Measurements from ENCODE around the gene ADCY5. TPM values are rescaled to one million over a fixed set of nuclear protein-coding genes. Genes with fewer than 3 reads are reported as not detected.

The ADCY5 gene
- 0.28 and 0.46 TPM in 2 replicates for total RNA-seq

DNA sequence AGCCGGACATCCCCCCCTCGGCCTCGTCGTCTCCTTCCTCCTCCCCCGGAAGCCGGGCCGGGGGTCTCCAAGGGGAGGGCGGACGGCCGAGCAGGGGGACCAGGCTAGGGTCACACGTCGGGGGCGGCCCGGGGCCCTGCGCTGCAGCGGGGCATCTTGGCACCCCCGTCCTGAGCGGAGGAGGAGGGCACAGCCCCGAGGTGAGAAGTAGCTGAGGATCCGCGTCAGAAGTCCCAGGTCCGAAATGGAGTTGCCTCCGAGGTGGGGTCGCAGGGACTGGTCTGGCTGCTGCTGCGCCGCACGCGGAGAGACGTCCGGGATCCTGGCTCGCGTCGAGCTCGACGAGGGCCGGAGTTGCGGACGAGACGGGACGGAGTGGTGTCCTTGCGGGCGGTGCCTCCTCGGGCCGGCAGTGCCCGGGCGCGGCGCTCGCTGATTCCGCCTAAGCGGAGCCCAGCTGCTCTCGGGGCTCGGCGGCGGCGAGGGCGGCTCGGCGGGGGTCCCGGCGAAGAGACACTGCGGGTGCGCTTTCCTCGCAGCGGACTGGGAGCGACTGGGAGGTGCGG lies at the start of gene ADCY5:
Gene ADCY5 (minus strand): TSS at position 555 of the 566 bp plus-strand sequence. CDS start 545 bp downstream, at position 10.

Other genes with a start within 250 kb of the ADCY5 start
- 34.1 and 38.8 TPM in 2 replicates for gene SEC22A, start 247.1 kb downstream of the ADCY5 start, total RNA-seq
- gene HACD2, start 136.0 kb upstream of the ADCY5 start, total RNA-seq = 11.2 and 17.5 TPM in 2 replicates

Measured in smooth muscle cell of bladder (primary cell).